Measurements from ENCODE around the gene C16orf92.
A peak's percentile ranks its signal among the peaks of the same experiment; 100 is the strongest.
"Not testable (repeated sequence)": the region's sequence is repeated elsewhere in the genome, so short reads cannot be mapped to it uniquely, and the experiment has no call there.

Gene C16orf92

GRCh38 chr16:30030011-30030685, 7.2 kb downstream of the C16orf92 start:
- no peak for TF ChIP-seq CTCF (IDR thresholded peaks at IDR 0.05; ENCODE audit: borderline replicate concordance, insufficient read depth, low read depth, low read length)
- H3K4me3 ChIP-seq (ENCODE audit: low read depth, low read length), result no peak overlapping the region

- no peak within 1 kb of the TSS for H3K4me3 ChIP-seq (ENCODE audit: low read depth, low read length)
- TF ChIP-seq CTCF (IDR thresholded peaks at IDR 0.05; ENCODE audit: borderline replicate concordance, insufficient read depth, low read depth, low read length), result no peak
Observed at GRCh38 chr16:30030841-30031413, 7.9 kb downstream of the C16orf92 start, which contains the start of gene TLCD3B. Gene TLCD3B (minus strand): TSS chr16:30031271. CDS start chr16:30030527, 744 bp downstream.

- no peak for TF ChIP-seq CTCF (IDR thresholded peaks at IDR 0.05; ENCODE audit: borderline replicate concordance, insufficient read depth, low read depth, low read length)
- H3K4me3 ChIP-seq (ENCODE audit: low read depth, low read length), result no peak overlapping the region
Observed at GRCh38 chr16:30031477-30031918, 8.5 kb downstream of the C16orf92 start.

DNA sequence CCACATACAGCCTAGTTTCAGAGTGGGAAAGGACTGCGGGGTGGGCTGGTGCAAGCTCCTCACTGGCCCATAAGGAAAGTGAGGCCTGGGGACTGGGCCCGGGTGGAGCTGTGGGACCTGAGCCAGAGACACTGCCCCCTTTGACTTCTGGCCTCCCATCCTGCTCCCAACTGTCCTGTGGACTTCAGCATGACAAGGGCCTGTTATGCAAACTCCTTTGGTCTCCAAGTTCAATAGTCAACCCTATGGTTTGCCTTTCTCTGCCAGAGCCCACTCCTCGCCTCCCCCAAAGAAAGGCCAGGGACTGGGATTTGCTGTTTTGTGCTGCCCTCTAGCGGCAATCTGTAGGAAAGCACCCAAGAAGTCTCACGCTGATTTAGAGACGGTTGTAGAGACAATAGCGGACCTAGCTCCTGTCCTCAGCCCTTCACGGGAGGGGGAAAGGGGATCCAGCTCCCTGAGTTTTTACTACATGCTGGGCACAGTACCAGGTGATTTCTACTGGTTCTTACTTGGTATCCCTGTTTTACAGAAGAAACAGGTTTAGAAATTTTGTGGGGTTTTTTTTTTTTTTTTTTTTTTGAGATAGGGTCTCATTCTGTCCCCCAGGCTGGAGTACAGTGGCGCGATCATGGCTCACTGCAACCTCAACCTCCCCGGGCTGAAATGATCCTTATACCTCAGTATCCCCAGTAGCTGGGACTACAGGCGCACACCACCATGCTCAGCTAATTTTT, 9.3 kb downstream of the C16orf92 start:
- no peak overlapping the region for H3K4me3 ChIP-seq (ENCODE audit: low read depth, low read length)
- TF ChIP-seq CTCF (IDR thresholded peaks at IDR 0.05; ENCODE audit: borderline replicate concordance, insufficient read depth, low read depth, low read length), result peak; percentile 83

GRCh38 chr16:30033270-30033669, 10.3 kb downstream of the C16orf92 start:
- H3K4me3 ChIP-seq (ENCODE audit: low read depth, low read length), result no peak overlapping the region

GRCh38 chr16:30040221-30040620, 17.2 kb downstream of the C16orf92 start:
- no peak for TF ChIP-seq CTCF (IDR thresholded peaks at IDR 0.05; ENCODE audit: borderline replicate concordance, insufficient read depth, low read depth, low read length)

More at GRCh38 chr16:30033270-30033669, 10.3 kb downstream of the C16orf92 start:
- TF ChIP-seq CTCF (IDR thresholded peaks at IDR 0.05; ENCODE audit: borderline replicate concordance, insufficient read depth, low read depth, low read length), result no peak

GRCh38 chr16:30040690-30041089, 17.7 kb downstream of the C16orf92 start:
- H3K4me3 ChIP-seq (ENCODE audit: low read depth, low read length), result not testable (repeated sequence)

More at GRCh38 chr16:30040221-30040620, 17.2 kb downstream of the C16orf92 start:
- no peak overlapping the region for H3K4me3 ChIP-seq (ENCODE audit: low read depth, low read length)
